Suppressor macrophage treated with lipopolysaccharide for 4 hours (primary cell): Measurements from ENCODE around the gene SPTLC3.

Experiments used
- DNase-seq: peaks from one replicate; pipeline ENCODE4 v3.0.0-alpha.2; 2020

Gene SPTLC3

DNA sequence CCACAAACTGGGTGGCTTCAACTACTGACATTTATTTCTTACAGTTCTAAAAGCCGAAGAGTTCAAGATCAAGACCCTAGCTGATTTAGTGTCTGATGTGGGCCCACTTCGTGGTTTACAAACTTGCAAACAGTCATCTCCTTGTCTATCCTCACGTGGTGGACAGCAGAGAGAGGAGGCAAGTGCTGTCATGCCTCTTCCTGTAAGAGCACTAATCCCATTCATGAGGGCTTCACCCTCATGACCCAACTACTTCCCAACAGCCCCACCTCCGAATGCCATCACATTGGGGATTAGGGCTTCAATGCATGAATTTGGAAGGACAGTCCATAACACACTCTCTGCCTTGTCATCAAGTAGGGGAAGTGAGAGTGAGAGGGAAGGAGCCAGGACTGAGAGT, 196.7 kb downstream of the SPTLC3 start:
- DNase-seq = no peak

- DNase-seq = no peak
Observed at GRCh38 chr20:13205848-13206434, 197.2 kb downstream of the SPTLC3 start.

GRCh38 chr20:13207016-13207415, 198.2 kb downstream of the SPTLC3 start:
- no peak for DNase-seq

DNA sequence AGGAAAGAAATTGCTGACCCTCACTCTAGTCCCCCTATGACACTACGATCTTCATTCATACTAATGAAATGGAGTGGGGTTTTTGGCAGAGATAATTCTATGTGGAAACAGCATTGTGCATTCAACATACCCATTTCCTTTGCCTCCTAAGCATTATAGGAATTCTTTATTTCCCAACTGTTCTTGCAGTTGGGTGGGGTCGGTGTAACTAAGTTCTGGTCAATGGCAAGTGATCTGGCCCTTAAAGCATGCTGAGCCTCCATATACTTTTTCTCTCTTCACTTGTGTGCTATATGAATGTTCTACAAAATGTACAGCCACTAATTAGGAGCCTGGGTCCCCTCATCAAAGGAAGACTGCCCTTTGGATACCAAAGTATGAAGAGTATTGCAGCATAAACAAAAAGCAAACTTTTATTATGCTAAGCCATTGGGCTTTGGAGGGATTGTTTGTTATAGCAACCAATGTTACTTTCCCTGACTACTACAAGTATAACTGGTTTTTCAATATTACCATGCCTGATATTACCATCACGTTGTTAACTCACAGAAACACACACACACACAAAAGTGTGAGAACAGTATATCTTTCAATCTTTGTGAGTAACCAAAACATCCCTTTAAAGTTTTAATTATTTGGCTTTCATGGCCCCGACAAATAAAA, 203.3 kb downstream of the SPTLC3 start:
- DNase-seq = no peak

- DNase-seq = no peak
Observed at GRCh38 chr20:13212750-13213149, 204.0 kb downstream of the SPTLC3 start.

DNA sequence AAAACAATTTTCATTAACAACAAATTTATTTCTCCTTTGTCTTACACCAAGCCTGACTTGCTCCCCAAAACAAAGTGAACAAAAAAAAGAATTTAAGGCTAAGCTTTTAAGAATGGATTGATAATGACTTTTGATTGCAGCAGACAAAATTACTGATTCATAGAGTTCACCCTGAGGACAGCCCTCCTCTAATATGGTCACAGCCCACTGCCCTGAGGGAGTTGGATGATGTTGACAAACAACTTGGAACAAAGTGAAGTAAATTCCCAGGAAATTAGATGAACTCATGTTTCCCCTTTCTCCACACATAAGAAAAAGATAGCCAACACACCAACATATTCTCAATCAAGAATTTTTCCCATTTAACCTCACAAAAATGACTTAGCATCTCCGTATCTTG, 204.6 kb downstream of the SPTLC3 start:
- DNase-seq = no peak

- DNase-seq = no peak
Observed at GRCh38 chr20:13216533-13216932, 207.8 kb downstream of the SPTLC3 start.
